Measurements from ENCODE around the gene FBXL12.
"Not testable (repeated sequence)": the region's sequence is repeated elsewhere in the genome, so short reads cannot be mapped to it uniquely, and the experiment has no call there.

Gene FBXL12

DNA sequence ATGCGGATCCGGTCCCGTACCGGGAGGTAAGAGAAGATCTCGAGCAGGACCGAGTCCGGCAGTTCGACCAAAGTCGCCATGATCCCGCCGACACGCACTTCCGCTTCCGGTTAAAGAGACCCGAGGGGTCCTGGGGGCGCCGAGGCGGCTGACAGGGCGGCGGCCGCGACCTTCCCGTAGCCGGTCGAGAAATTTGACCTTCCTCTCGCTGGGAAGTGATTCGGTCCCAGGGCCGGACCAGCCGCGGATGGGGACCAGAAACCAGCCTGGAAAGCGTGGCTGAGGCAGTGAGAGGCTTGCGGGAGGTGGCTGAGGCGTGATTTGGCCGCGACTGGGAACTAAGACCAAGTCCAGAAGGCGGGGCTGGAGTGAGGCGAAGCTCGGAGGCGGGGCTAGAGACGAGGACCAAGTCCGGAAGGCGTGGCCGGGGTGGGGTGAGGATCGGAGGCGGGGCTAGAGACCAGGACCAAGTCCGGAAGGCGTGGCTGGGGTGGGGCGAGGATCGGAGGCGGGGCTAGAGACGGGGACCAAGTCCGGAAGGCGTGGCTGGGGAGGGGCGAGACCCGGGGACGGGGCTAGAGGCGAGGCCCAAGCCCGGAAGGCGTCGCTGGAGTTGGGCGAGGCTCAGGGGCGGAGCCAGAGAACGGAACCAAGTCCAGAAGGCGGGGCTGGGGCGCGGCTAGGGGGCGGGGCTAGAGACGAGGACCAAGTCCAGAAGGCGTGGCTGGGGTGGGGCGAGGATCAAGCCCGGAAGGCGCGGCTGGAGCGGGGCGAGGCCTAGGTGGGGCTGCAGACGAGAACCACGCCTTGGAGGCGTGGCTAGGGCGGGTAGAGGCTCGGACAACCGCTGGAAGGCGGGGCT, at the start of gene FBXL12:
TSS of gene FBXL12 (minus strand) at position 346 of the 862 bp plus-strand sequence. CDS start at position 80, 266 bp downstream.
- DNase-seq (ENCODE audit: low spot score): peak; percentile 100

DNA sequence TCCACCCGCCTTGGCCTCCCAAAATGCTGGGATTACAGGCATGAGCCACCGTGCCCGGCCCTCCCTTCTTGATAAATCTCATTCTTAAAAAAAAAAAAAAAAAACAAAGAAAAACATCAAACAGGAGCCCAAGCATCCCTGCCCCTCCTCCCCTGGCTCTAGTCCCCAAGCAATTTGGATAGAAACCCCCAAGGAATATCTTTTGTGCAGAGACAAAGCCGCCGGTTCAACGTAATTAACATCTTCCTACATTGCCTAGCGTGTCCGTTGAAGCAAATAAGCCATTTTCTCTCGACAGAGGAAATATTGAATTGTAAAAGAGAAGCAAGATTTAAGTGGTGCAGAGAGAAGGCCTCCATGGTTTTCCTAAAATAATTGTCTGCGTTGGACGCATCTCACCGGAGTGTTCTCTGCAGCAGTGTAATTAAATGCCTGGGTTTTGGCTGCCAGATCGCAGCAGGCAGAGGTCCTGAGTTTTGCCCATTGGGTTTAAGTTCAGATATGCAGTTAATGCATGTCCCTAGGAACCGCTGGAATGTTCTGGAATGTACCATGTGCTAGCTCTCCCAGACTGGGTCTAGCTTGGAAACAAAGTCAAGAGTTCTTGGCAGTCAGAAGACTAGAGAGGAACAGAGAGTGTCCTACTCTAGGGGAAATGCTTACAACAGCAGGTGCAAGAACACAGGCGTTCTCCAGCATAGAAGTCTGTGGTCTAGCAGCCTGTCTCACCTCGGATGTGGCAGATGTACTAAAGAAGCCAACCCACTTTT, 47.0 kb upstream of the FBXL12 start:
- peak; percentile 45 for DNase-seq (ENCODE audit: low spot score)

DNA sequence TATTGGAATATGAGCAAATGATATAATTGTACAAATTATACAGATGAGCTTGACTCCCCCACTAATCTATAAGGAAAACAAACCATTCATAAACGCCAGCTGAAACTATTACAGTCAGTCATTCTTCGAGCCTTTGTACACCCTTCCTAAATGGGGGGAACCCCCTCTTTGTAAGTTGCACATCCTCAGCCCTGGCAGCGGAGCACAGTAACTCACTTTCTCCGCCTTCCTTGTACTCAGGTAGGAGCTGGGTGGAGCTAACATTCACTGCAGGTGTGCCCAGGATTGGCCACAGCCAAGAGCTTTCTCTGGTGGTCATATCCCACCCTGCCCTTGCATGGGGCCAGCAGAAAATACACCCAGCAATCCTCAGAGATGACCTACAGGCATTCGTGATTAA, 44.9 kb upstream of the FBXL12 start:
- DNase-seq (ENCODE audit: low spot score): peak; percentile 24

GRCh38 chr19:9862938-9863337, 44.1 kb upstream of the FBXL12 start:
- no peak for DNase-seq (ENCODE audit: low spot score)

GRCh38 chr19:9861503-9861902, 42.6 kb upstream of the FBXL12 start:
- DNase-seq (ENCODE audit: low spot score): no peak

GRCh38 chr19:9860407-9860806, 41.5 kb upstream of the FBXL12 start:
- DNase-seq (ENCODE audit: low spot score): no peak

- DNase-seq (ENCODE audit: low spot score): no peak
Observed at GRCh38 chr19:9858766-9859165, 39.9 kb upstream of the FBXL12 start.

- DNase-seq (ENCODE audit: low spot score): peak; percentile 46
Observed at GRCh38 chr19:9857920-9858746, 39.3 kb upstream of the FBXL12 start.

DNA sequence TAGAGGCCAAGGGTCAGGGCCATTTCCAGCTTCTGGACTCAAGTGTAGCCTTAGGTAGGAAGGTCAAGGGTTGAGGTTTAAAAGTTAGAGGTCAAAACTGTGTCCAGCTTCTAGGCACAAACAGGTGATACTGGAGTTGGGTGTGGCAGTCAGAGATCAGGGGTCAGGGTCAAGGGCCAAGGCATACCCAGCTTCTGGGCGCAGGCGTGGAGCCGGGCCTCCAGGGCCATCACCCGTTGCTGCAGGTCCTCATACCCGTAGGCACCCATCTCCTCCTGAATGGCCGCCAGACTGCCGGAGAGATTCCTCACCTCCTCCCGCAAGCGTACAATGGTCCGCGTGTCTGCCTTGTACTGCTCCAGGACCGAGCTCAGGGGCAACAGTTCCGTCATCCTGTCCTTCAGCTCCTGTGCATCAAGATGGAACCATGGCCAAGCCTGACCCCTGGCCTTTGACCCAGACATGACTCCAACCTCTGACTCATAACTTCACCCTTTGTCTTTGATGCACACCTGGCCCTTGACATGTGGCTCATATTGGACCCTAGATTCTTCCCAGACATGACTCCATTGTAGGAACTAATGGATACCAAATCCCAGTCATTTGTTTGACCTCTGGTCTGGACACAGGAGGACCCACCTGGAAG, 38.3 kb upstream of the FBXL12 start:
- no peak for DNase-seq (ENCODE audit: low spot score)

DNA sequence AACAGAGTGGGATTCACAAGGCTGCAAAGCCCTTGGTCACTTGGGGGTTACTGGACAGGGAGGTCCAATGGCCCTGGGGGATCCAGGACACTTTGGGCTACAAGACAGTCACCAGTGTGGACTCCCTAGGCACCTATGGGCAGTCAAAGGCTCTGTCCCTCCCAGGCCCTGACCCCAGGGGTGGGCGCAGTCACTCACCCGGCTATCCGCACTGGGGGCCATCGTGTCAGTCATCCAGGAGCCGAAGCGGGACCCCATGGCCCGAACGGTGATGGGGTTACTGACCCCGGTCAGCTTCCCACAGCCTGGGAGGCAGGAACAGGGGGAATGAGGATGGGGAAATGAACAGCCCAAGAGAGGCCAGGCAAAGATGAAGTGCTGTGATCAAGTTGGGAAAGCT, 37.7 kb upstream of the FBXL12 start:
- DNase-seq (ENCODE audit: low spot score): no peak

DNA sequence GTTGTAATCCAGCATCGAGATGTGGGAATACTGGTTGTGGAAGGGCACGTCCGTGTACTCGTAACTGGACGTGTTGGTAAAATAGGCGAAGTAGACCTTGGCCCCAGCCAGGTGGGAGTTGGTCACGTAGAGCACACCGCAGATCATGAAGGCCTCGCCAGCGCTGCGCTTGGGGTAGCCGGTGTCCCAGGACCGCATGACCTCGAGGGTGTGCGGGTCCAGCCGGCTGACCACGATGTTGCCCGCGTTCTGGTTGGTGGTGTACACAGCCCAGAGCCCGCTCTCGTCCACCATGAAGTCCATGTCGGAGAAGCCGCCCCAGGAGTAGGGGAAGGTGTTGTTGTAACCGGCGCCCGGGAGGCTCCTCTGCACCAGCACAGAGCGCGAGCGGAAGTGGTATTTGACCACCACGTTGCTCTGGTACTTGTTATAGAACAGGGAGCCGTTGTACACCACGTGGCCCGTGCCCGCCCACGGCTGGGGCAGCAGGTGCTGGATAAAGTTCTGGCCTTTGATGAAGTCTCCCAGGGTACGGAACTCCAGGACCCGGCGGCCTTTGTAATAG, 35.5 kb upstream of the FBXL12 start:
- DNase-seq (ENCODE audit: low spot score): no peak

- DNase-seq (ENCODE audit: low spot score): no peak
Observed at GRCh38 chr19:9850235-9850959, 31.5 kb upstream of the FBXL12 start.

DNA sequence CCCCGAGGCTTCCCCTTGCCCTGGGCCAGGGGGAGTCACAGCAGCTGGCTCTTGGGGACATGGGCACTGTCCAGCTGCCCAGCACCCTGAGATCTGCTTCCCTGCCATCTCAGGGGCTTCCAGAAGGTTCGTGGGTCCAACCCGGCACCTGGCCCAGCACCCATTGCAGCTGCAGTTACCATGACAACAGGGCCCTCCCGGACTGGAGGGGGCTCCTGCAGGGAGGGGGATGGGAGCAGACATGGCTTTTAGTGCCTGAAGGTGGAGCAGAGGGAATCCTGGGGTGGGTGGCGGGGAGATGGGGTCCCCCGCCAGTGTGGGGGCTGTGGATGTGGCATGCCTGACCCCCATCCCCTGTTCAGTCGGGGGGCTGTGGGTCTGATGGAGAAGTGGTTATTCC, 30.9 kb upstream of the FBXL12 start:
- DNase-seq (ENCODE audit: low spot score): no peak

GRCh38 chr19:9848762-9849161, 29.9 kb upstream of the FBXL12 start:
- no peak for DNase-seq (ENCODE audit: low spot score)

GRCh38 chr19:9848060-9848459, 29.2 kb upstream of the FBXL12 start:
- peak; percentile 33 for DNase-seq (ENCODE audit: low spot score)

DNA sequence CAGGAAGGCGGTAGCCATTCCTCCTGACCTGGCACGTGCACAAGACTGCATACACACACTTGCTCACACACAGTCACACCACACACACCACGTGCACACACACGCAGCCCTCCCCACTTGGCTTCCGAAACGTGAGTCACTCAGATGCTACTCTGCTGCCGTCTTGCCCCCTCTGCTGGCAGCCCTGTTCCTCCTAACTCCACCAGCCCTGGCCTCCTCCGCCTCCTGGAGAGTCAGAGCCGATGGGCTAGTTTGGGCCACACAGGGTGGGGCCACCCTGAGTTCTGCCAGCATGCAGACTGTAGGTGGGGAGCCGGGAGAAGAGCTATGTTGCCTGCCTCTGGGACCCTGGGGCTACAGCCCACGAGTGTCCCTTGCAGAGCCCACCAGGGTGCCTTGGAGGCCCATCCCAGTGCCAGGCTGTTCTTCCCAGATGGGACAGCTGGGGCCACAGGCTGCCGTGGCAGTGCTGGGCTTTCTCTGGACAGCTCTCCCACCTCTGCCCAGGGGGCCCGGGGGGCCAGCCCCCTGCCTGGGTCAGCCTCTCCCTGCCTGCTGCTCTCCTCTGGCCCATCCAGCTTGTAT, 28.3 kb upstream of the FBXL12 start:
- DNase-seq (ENCODE audit: low spot score): peak; percentile 42

DNA sequence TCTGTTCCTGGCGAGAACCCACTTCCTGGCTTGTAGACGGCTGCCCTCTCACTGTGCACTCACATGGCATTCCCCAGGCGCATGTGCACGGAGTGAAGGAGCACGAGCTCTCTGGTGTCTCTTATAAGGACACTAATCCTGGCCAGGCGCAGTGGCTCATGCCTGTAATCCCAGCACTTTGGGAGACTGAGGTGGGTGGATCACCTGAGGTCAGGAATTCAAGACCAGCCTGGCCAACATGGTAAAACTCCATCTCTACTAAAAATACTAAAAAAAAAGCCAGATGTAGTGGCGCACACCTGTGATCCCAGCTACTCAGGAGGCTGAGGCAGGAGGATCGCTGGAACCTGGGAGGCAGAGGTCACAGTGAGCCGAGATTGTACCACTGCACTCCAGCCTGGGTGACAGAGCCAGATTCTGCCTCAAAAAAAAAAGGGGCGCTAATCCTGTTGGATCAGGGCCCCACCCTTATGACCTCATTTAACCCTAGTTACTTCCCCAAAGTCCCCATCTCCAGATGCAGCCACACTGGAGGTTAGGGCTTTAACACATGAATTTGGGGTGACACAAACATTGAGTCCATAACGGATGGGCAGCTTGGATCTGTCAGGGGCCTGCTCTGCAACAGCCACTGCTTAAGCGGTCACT, 24.9 kb upstream of the FBXL12 start:
- not testable (repeated sequence) for DNase-seq (ENCODE audit: low spot score)

GRCh38 chr19:9842834-9843625, 24.2 kb upstream of the FBXL12 start:
- no peak for DNase-seq (ENCODE audit: low spot score)

- no peak for DNase-seq (ENCODE audit: low spot score)
Observed at GRCh38 chr19:9839415-9839814, 20.5 kb upstream of the FBXL12 start.
